ENCODE data around the gene CCS.

DNA sequence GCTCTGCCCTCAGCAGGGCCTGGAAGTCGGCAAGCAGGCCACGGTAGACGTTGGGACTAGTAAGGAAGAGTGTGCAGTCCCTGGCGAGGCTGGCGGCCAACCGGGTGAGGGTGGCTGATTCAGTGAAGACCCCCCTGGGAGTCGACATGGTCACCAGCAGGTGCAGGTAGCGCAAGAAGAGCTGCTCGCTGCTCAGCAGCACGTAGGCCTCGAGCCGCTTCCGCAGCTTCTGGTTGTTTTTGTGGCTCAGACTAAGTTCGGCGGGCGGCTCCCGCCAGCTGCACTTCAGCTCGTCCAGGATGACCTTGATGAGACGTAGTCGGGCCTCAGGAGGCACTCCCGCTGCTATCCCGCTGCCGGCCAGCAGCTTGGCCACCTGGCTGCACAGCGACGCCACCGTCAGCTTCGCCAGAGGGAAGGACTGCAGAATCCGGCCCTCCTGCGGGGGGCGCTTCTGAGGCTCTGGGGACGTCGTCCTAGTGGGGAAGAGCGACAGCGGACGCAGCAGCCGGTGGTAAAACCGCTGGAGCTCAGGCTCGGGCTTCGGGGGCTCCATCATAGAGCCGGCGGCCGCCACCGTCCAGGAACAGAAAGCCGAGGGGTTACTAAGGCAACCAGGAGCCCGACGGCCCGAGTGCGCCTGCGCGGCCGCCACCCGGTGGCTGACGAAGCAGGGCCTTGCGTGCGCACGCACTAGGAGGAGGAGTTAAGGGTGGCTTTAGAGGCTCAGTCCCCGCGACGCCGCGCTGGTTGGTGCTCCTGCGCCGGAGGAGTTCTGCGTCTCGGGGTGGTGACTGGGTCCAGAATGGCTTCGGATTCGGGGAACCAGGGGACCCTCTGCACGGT lies at the start of gene CCS, which contains the start of gene CCDC87:
- TF ChIP-seq, protein P1, sequence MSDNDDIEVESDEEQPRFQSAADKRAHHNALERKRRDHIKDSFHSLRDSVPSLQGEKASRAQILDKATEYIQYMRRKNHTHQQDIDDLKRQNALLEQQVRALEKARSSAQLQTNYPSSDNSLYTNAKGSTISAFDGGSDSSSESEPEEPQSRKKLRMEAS (IDR thresholded peaks at IDR 0.05) = peak; percentile 81
- no peak for TF ChIP-seq CREB1 (IDR thresholded peaks at IDR 0.05; ENCODE audit: low read depth)
